ENCODE results near the gene RAB31. TPM values are rescaled to one million over a fixed set of nuclear protein-coding genes. Genes with fewer than 3 reads are reported as not detected.
A peak's percentile ranks its signal among the peaks of the same experiment; 100 is the strongest.

The RAB31 gene
- polyA plus RNA-seq, 1 of the 3 experiments (the other 2 are of a cell fraction): 23.0 TPM

- H3K4me2 ChIP-seq: no peak overlapping the region
- TF ChIP-seq NRF1 (IDR thresholded peaks at IDR 0.05; ENCODE audit: low read depth, low read length) (no peak), TEAD4 (IDR thresholded peaks at IDR 0.05; ENCODE audit: borderline replicate concordance, insufficient read depth) (no peak), JUND (IDR thresholded peaks at IDR 0.05) (no peak), CHD2 (IDR thresholded peaks at IDR 0.05; ENCODE audit: low read length, partially characterized antibody) (no peak), FOSL2 (IDR thresholded peaks at IDR 0.05; ENCODE audit: borderline replicate concordance, low read depth) (no peak), RAD21 (IDR thresholded peaks at IDR 0.05; ENCODE audit: low read length) (no peak), EZH2phosphoT487 (IDR thresholded peaks at IDR 0.05; ENCODE audit: borderline replicate concordance, low read depth) (no peak), TCF12 (IDR thresholded peaks at IDR 0.05) (no peak), FOXM1 (IDR thresholded peaks at IDR 0.05; ENCODE audit: low read depth) (no peak), EP300 (IDR thresholded peaks at IDR 0.05; ENCODE audit: borderline replicate concordance in 1 of 2, low read depth in 1 of 2, low read length in 1 of 2) (no peak), GATA2 (CRISPR knock-in tag; IDR thresholded peaks at IDR 0.05) (no peak), NFIC (IDR thresholded peaks at IDR 0.05; ENCODE audit: borderline replicate concordance) (no peak), RXRA (IDR thresholded peaks at IDR 0.05; ENCODE audit: borderline replicate concordance, low read depth) (no peak), SIN3A (IDR thresholded peaks at IDR 0.05; ENCODE audit: borderline replicate concordance, low read depth, low read length) (no peak), FOXJ3 (CRISPR knock-in tag; IDR thresholded peaks at IDR 0.05) (no peak)
- TF ChIP-seq, protein P1, sequence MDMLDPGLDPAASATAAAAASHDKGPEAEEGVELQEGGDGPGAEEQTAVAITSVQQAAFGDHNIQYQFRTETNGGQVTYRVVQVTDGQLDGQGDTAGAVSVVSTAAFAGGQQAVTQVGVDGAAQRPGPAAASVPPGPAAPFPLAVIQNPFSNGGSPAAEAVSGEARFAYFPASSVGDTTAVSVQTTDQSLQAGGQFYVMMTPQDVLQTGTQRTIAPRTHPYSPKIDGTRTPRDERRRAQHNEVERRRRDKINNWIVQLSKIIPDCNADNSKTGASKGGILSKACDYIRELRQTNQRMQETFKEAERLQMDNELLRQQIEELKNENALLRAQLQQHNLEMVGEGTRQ (IDR thresholded peaks at IDR 0.05; ENCODE audit: borderline replicate concordance, low read depth, low read length): no peak
- TF ChIP-seq, protein P2, sequence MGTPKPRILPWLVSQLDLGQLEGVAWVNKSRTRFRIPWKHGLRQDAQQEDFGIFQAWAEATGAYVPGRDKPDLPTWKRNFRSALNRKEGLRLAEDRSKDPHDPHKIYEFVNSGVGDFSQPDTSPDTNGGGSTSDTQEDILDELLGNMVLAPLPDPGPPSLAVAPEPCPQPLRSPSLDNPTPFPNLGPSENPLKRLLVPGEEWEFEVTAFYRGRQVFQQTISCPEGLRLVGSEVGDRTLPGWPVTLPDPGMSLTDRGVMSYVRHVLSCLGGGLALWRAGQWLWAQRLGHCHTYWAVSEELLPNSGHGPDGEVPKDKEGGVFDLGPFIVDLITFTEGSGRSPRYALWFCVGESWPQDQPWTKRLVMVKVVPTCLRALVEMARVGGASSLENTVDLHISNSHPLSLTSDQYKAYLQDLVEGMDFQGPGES (IDR thresholded peaks at IDR 0.05; ENCODE audit: low read depth, low read length): no peak
- TF ChIP-seq, protein P3, sequence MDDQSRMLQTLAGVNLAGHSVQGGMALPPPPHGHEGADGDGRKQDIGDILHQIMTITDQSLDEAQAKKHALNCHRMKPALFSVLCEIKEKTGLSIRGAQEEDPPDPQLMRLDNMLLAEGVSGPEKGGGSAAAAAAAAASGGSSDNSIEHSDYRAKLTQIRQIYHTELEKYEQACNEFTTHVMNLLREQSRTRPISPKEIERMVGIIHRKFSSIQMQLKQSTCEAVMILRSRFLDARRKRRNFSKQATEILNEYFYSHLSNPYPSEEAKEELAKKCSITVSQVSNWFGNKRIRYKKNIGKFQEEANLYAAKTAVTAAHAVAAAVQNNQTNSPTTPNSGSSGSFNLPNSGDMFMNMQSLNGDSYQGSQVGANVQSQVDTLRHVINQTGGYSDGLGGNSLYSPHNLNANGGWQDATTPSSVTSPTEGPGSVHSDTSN (IDR thresholded peaks at IDR 0.05): no peak
- peaks cover 21% of the 10 kb centered on the region for H3F3A ChIP-seq (replicated peaks; ENCODE audit: insufficient read depth)
- H3K27me3 ChIP-seq (ENCODE audit: insufficient read depth): no peaks in the 10 kb centered on the region
- H3K36me3 ChIP-seq (replicated peaks in 1 of 2; ENCODE audit: control insufficient read depth in 1 of 2, insufficient read depth in 2 of 2, low read length in 1 of 2): no peaks in the 10 kb centered on the region
- H2AFZ ChIP-seq (ENCODE audit: low read depth): no peak overlapping the region; the same call in 1 of the 2 replicates
- ChIA-PET CTCF (interaction anchor here (1.4 kb wide), 1 partner anchor 8 kb away, joined by 4 read pairs; no protein-coding TSS in a partner anchor), POLR2A (no interaction called here)
- peak overlapping the region; percentile 23 to 94; a peak in 3 of 4 replicates for H3K27ac ChIP-seq (ENCODE audit: low read depth in 2 of 2, low read length in 1 of 2)
- peaks cover 15% of the 10 kb centered on the region; the same call in 1 of the 2 replicates for H3K79me2 ChIP-seq (ENCODE audit: insufficient read depth)
- H3K9ac ChIP-seq: no peak overlapping the region
- 90% methylated on average over 7 of the region's 7 CpGs for WGBS (ENCODE audit: low lambda C conversion rate)
- peaks cover 10 to 44% of the 10 kb centered on the region in 2 experiments for H3K4me1 ChIP-seq (ENCODE audit: control insufficient read depth in 1 of 2, insufficient read depth in 2 of 2, low read depth in 1 of 2, low read length in 1 of 2)
- H3K9me3 ChIP-seq: no peaks in the 10 kb centered on the region
- no peaks in the 10 kb centered on the region for H3K9me2 ChIP-seq
- H4K20me1 ChIP-seq (ENCODE audit: insufficient read depth): no peaks in the 10 kb centered on the region
- H3K4me3 ChIP-seq (ENCODE audit: low read depth in 2 of 2, low read length in 1 of 2): no peak overlapping the region
- no peak for DNase-seq
Observed at GRCh38 chr18:9827211-9827792, 119.2 kb downstream of the RAB31 start.

All from SK-N-SH (cell line).